Activated T-cell treated with anti-CD3 and anti-CD28 coated beads, Interleukin-2, amount 50 U/mL, for 72 hours (primary cell): ENCODE measurements around the gene PAM. TPM values are rescaled to one million over a fixed set of nuclear protein-coding genes. Genes with fewer than 3 reads are reported as not detected.
"Not testable (repeated sequence)": the region's sequence is repeated elsewhere in the genome, so short reads cannot be mapped to it uniquely, and the experiment has no call there.

Experiments
- ATAC-seq, 2 donors: fragments of 150-1000 bp; cut with Tn5 transposase; replicated peaks in 1 of 2; 2 replicates each; pipeline ENCODE4 v1.10.0; 2021; ENCODE audit warnings: moderate library complexity in 2 of 2, mild to moderate bottlenecking in 1 of 2
- DNase-seq, 2 donors: peaks; one replicate each; pipeline ENCODE4 v3.0.0; 2021 to 2022; ENCODE audit warnings: mixed read lengths in 1 of 2
- H3K27ac Mint-ChIP-seq: one replicate; pipeline ENCODE4 v1.8.0; 2022; ENCODE audit warnings: mild to moderate bottlenecking, moderate library complexity, mixed read lengths
- H3K27me3 Mint-ChIP-seq: one replicate; pipeline ENCODE4 v1.8.0; 2022; ENCODE audit warnings: low read depth, mixed read lengths
- H3K36me3 Mint-ChIP-seq, 2 donors: one replicate each; pipeline ENCODE4 v1.8.0; 2022; ENCODE audit warnings: mixed read lengths in 2 of 2, mild to moderate bottlenecking in 1 of 2; ENCODE audit not compliant: insufficient read depth in 2 of 2
- H3K4me1 Mint-ChIP-seq: one replicate; pipeline ENCODE4 v1.8.0; 2022; ENCODE audit warnings: low read depth, mixed read lengths
- H3K4me3 Mint-ChIP-seq, 2 donors: one replicate each; pipeline ENCODE4 v1.8.0; 2022; ENCODE audit warnings: mild to moderate bottlenecking in 2 of 2, mixed read lengths in 2 of 2, moderate library complexity in 2 of 2
- H3K9me3 Mint-ChIP-seq, 2 donors: one replicate each; pipeline ENCODE4 v1.8.0; 2022; ENCODE audit warnings: mixed read lengths in 2 of 2
- total RNA-seq, 2 donors: library from RNA; stranded (reverse); gene quantifications; one replicate each; pipeline ENCODE4 v1.2.3, GENCODE V29; 2022

PAM gene
- total RNA-seq, 2 donors from 2014 or later = 41.7 to 56.6 TPM

- ATAC-seq (no peak), DNase-seq (no peak)
- Mint-ChIP-seq H3K27ac (no peak overlapping the region), H3K4me3 (no peak overlapping the region), H3K27me3 (peaks cover 12% of the 10 kb centered on the region), H3K9me3 (no peaks in the 10 kb centered on the region), H3K4me1 (no peaks in the 10 kb centered on the region), H3K36me3 (no peaks in the 10 kb centered on the region)
Observed at GRCh38 chr5:102737161-102737560, 17.9 kb upstream of the PAM start.

DNA sequence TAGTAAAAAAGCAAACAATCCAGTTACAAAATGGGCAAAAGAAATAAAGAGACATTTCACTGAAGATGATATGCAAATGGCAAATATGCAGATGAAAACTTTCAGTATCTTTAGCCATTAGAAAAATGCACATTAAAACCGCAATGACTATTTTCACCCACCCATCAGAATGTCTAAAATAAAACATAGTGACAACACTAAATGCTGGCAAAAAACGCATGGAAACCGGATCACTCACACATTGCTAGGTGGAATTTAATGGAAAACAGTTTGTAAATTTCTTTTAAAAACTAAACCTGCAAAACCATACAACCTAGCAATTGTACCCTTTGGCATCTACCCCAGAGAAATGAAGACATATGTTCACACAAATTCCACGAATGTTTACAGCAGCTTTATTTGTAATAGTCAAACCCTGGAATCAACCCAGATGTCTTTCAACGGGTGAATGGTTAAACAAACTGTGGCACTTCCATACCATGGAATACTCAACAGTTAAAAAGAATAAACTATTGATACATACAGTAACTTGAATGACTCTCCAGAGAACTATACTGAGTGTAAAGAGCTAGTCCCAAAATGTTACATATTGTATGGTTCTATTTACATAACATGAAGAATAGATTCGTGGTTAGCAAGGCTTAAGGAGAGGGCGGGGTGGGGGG is 17.2 kb upstream of the PAM start:
- no peaks in the 10 kb centered on the region for H3K36me3 Mint-ChIP-seq
- H3K4me1 Mint-ChIP-seq = no peaks in the 10 kb centered on the region
- ATAC-seq (no peak), DNase-seq (no peak)
- no peaks in the 10 kb centered on the region for H3K9me3 Mint-ChIP-seq
- H3K4me3 Mint-ChIP-seq = no peak overlapping the region
- no peak overlapping the region for H3K27ac Mint-ChIP-seq
- peaks cover 12% of the 10 kb centered on the region for H3K27me3 Mint-ChIP-seq

DNA sequence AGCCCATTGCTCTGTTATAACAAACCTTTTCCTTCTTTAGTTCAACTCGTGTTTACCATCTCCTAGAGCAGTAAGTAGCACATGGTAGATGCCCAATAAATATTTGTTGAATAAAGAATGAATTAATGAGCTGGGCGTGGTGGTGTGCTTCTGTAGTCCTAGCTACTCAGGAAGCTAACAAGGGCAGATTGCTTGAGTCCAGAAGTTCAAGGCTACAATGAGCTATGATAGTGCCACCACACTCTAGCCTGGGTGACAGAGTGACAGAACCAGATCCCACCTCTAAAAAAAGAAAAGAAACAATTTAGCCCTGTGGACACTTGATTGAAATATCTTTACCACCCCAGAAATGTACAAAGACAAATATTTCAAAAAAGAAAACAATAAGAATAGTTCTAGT is 14.6 kb upstream of the PAM start:
- Mint-ChIP-seq H3K27ac (no peak overlapping the region), H3K36me3 (no peaks in the 10 kb centered on the region), H3K4me3 (no peak overlapping the region), H3K4me1 (no peaks in the 10 kb centered on the region), H3K27me3 (peaks cover 7% of the 10 kb centered on the region), H3K9me3 (no peaks in the 10 kb centered on the region)
- ATAC-seq (no peak), DNase-seq (no peak)

DNA sequence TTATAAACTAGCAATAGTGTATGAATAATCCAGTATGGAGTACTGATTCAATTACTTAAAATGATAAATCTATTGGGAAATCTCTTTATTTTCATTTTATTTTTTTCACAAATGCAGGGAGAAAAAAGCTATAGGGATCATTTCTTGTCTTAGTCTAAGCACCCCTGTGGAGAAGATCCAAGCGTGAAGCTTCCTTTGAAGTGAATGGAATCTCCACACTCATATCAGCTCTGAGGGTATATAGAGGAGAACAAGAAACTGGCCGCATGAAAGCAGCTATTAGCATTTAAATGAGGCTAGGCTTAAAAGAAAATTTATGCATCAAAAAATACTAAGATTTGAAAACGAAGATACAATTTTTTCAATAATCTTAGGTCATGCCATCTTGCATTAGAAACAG is 12.9 kb upstream of the PAM start:
- Mint-ChIP-seq H3K27me3 (peaks cover 16% of the 10 kb centered on the region), H3K27ac (no peak overlapping the region), H3K4me1 (peaks cover 4% of the 10 kb centered on the region), H3K36me3 (no peaks in the 10 kb centered on the region), H3K4me3 (no peak overlapping the region), H3K9me3 (no peaks in the 10 kb centered on the region)
- no peak for DNase-seq
- ATAC-seq = no peak

DNA sequence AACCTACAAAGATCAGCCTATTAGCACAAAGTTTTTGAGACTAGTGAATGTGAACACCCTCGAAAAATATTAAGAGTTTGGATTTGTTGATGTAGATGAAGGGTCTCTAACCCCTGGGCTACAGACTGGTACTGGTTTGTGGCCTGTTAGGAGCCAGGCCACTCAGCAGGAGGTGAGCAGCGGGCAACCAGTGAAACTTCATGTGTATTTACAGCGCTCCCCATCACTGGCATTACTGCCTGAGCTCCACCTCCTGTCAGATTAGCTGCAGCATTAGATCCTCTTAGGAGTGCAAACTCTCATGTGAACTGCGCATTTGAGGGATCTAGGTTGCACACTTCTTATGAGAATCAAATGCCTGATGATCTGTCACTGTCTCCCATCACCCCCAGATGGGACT is 11.2 kb upstream of the PAM start:
- no peak overlapping the region for H3K27ac Mint-ChIP-seq
- no peak for ATAC-seq
- no peak overlapping the region for H3K4me3 Mint-ChIP-seq
- H3K27me3 Mint-ChIP-seq = peaks cover 16% of the 10 kb centered on the region
- no peak for DNase-seq
- H3K36me3 Mint-ChIP-seq = no peaks in the 10 kb centered on the region
- no peaks in the 10 kb centered on the region for H3K9me3 Mint-ChIP-seq
- H3K4me1 Mint-ChIP-seq = peaks cover 12% of the 10 kb centered on the region

GRCh38 chr5:102747386-102748166 is 7.5 kb upstream of the PAM start:
- Mint-ChIP-seq H3K27ac (no peak overlapping the region), H3K4me3 (no peak overlapping the region), H3K4me1 (peaks cover 12% of the 10 kb centered on the region), H3K27me3 (peaks cover 16% of the 10 kb centered on the region), H3K36me3 (no peaks in the 10 kb centered on the region), H3K9me3 (no peaks in the 10 kb centered on the region)
- ATAC-seq (peak; percentile 56 to 61), DNase-seq (no peak)

- H3K4me3 Mint-ChIP-seq = no peak overlapping the region
- H3K27me3 Mint-ChIP-seq = peaks cover 34% of the 10 kb centered on the region
- peaks cover 31% of the 10 kb centered on the region for H3K4me1 Mint-ChIP-seq
- H3K9me3 Mint-ChIP-seq = no peaks in the 10 kb centered on the region
- H3K36me3 Mint-ChIP-seq = peaks cover 0 to 4% of the 10 kb centered on the region in 2 donors
- DNase-seq (no peak), ATAC-seq (no peak)
- H3K27ac Mint-ChIP-seq = no peak overlapping the region
Observed at GRCh38 chr5:102749416-102750030, 5.6 kb upstream of the PAM start.

DNA sequence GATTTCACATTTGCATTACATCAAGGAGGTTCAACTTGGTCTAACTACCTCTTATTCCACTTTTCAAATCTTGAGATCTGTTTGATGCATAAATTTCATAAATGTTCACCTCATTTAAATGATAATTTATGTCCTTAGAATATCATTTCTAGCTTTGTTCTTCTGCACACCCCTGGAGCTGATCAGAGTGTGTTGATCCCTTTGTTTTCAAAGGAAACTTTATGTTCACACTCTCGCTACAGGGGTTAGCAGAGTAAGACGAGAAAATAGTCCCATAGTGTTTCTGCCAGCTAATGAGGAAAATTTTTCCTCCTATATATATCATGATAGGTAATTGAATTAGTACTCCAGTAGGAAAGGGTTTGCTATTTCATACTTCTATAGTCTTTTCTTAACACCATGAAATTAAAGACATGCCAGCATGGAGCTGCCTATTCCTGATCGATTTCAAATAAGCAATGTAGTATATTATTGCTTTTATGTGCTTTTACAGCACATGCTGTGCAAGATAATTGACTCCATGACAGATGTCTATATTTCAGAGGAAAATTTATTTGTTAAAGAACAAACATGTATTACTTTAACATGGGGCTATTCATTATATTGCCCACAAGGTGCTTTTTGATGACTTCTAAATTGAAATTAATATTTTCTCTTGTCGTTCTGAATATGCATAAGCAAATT is 4.8 kb upstream of the PAM start:
- Mint-ChIP-seq H3K4me3 (no peak overlapping the region), H3K27ac (no peak overlapping the region), H3K27me3 (peaks cover 34% of the 10 kb centered on the region), H3K9me3 (no peaks in the 10 kb centered on the region), H3K36me3 (peaks cover 0 to 4% of the 10 kb centered on the region in 2 donors), H3K4me1 (peaks cover 33% of the 10 kb centered on the region)
- no peak for ATAC-seq
- no peak for DNase-seq

DNA sequence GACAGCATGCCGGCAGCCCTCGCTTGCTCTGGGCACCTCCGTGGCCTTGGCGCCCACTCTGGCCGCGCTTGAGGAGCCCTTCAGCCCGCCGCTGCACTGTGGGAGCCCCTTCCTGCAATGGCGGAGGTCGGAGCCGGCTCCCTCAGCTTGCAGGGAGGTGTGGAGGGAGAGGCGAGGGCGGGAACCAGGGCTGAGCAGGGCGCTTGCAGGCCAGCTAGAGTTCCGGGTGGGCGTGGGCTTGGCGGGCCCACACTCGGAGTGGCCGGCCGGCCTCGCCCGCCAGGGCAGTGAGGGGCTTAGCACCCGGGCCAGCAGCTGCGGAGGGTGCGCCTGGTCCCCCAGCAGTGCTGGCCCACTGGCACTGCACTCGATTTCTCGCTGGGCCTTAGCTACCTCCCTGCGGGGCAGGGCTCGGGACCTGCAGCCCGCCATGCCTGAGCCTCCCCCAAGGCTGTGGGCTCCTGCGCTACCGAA is 3.2 kb upstream of the PAM start:
- H3K36me3 Mint-ChIP-seq, H3K9me3 Mint-ChIP-seq, ATAC-seq, DNase-seq, H3K27ac Mint-ChIP-seq, H3K4me3 Mint-ChIP-seq: not testable (repeated sequence)
- Mint-ChIP-seq H3K4me1 (peaks cover 39% of the 10 kb centered on the region), H3K27me3 (peaks cover 23% of the 10 kb centered on the region)

GRCh38 chr5:102753889-102754766 is 977 bp upstream of the PAM start:
- peaks cover 18% of the 10 kb centered on the region for H3K27me3 Mint-ChIP-seq
- H3K36me3 Mint-ChIP-seq = peaks cover 5 to 8% of the 10 kb centered on the region in 2 donors
- H3K9me3 Mint-ChIP-seq = no peaks in the 10 kb centered on the region
- DNase-seq (no peak), ATAC-seq (no peak)
- H3K27ac Mint-ChIP-seq = peak overlapping the region; percentile 73
- peaks cover 46% of the 10 kb centered on the region for H3K4me1 Mint-ChIP-seq
- peak overlapping the region; percentile 85 to 98 for H3K4me3 Mint-ChIP-seq

DNA sequence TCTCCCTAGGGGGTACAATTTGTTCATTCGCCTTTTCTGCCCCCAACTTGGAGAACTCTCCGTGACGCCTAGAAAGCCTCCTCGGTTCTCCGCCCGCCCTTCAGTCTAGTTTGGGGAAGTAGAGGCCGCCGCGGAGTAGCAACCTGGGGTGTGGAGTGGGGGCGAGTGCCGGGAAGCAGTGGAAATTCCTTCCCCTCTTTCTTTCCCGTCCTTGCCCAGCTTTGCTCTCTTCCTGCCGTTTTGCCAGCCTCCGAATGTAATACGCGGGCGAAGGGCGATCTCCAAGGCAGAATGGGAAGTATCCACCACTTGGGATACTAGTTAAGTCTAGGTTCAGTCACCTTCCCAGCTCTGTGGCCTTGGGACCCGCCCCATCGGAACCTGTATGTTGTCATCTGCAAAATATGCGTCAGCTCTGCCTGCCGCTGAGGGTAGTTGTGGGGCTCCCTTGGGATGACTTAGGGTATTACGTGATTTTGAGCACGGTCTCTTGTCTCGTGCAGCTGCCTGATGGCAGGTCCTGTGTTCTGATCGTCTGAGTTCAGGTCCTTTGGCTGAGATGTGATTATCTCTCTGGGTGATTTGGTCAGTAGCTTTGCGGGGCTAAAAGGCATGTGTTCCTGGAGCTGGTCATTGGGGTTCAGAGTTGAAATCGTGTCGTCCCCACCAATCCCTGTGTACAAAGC is 724 bp downstream of the PAM start:
- Mint-ChIP-seq H3K27ac (peak overlapping the region; percentile 99), H3K36me3 (peaks cover 5 to 8% of the 10 kb centered on the region in 2 donors), H3K4me3 (peak overlapping the region; percentile 97 to 98), H3K9me3 (no peaks in the 10 kb centered on the region), H3K27me3 (peaks cover 18% of the 10 kb centered on the region), H3K4me1 (peaks cover 63% of the 10 kb centered on the region)
- ATAC-seq = peak; percentile 85
- peak; percentile 76 to 81 for DNase-seq

GRCh38 chr5:102758576-102758975 is 3.5 kb downstream of the PAM start:
- peaks cover 8% of the 10 kb centered on the region for H3K27me3 Mint-ChIP-seq
- ATAC-seq = no peak
- H3K27ac Mint-ChIP-seq = peak overlapping the region; percentile 31
- no peak for DNase-seq
- no peaks in the 10 kb centered on the region for H3K9me3 Mint-ChIP-seq
- peak overlapping the region in 1 of 2 donors; percentile 55 for H3K4me3 Mint-ChIP-seq
- peaks cover 5% of the 10 kb centered on the region in 2 donors for H3K36me3 Mint-ChIP-seq
- peaks cover 79% of the 10 kb centered on the region for H3K4me1 Mint-ChIP-seq
